ENCODE measurements around the gene ANAPC4.

The ANAPC4 gene

DNA sequence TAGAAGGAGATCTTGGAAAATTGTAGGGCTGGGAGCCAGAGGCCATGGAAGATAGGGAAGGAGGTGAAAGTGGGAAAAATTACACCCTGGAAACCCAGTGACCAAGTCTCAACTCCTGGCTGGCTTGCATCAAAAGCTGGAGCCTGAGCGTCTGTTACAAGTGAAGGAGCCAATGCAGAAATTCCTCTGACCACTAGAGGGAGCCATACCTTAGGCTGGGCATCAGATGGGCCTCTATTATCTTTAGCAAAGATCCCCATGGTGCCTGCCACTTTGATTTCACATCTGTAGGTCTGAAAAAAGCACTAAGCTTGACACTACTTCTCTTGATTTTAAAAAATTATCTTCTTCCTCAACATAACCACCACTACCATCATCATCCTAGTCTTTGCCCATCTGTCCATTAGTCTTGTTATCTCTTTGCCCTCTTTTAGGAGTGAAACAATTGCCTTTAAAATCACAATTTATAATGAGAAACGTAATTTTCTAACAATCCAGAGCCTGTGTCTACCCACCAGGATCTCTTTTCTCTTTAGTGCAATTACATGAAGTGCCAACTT is 62.9 kb downstream of the ANAPC4 start:
- no peak for DNase-seq

DNA sequence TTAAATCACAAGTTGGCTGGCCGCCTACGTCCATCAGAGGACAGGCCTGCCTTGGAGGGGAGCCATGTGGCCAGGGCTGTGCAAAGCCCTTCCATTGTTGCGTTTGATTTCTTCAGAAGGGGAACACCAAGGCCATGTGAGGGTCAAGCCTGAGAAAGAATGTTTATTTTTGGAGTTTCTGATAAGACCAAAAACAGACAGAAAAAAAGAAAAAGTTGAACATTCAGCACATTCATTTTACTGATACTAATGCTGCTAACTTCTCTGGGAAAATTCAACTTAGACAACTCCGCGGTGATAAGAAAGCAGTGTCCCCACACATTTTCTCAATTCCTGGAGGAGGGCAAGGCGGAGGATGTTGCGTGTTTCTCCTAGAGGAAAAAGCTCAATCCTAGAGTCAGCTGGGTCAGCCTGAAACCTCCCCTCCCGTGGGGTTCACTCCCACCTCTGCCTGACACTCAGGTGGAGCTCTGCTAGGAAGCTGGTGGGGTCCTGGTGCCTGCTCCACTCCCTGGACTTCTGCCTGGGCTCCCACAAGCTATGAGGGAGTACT is 63.5 kb downstream of the ANAPC4 start:
- DNase-seq, result no peak

DNA sequence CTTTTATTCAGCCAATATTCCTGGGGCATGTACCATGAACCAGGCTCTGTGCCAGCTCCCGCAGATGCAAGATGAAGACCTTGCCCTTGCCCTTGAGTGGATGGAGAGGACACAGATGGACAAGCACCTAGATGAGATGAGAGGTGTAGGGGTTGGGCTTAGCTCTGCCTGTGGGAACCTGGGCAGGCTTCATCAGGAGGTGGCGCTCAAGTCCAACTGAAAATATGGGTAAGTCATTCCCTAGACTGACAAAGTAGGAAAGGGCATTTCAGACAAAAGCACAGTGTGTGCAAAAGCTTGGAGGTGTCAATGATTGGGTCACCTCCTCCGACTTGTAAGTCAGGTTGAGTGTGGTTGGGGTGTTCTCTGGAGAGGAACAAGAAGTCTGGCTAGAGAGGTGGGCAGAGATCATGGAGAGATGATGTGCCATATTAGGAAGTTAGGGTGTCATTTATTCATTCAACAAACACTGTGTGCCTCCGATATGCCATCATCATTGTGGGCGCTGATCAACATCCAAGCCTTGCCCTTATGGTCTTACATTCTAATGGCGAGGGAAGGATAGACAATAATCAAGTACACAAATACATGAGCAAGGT is 64.6 kb downstream of the ANAPC4 start:
- peak; percentile 27 for DNase-seq

DNA sequence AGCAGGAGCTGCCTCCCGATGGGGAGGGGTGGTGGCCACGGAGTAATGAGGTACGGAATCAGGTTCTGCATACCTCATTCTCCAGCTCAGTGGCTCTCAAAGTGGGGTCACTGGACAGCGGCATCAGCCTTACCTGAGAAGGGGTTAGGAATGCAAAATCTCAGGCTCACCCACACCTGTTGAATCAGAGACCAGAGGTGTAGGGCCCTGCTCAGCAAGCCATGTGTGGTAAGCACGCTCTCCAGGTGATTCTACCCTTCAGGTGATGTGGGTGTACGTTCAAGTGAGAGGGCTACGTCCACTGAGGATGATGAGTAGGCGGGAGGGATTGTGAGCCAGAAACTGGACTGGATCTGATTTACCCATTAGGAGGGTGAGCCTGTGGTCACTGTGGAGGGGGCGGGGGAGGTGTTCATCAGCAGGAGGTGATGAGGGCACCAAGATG is 65.8 kb downstream of the ANAPC4 start:
- DNase-seq, result no peak

DNA sequence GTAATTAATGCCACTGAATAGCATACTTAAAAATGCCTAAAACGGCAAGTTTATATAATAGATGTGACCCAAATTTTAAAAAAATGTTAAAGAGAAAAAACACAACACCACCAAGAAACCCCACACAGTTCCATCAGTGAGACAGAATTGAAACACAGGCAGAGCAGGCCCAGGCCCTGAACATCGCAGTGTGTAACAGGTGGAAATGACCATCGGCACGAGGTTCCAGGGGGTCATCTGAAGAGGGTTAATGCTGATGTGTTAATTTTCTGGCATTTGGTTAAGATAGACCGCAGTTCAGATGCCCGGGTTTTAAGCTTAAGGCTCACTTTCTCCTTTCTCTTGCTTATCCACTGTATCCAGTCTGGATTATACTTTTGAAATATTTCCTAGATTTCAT is 66.8 kb downstream of the ANAPC4 start:
- no peak for DNase-seq

DNA sequence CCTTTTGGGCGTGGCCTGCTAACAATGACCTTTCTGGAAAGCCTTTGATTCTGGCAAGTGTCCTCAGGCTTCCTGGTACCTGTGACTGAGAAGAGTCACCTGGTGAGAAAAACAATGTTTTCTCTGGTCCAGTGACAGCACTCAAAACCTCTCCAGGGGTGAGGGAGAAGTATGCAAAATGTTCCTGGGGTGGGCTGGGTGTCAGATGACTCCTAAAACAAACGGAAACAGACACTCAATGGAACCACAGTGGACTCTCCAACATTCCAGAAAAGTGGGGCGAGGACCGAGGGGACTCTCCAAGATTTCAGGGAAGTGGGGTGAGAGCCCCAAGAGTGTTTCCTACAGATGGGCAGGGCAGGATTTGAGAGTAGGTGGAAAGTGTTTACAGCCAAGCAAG is 69.5 kb downstream of the ANAPC4 start:
- DNase-seq, result no peak

DNA sequence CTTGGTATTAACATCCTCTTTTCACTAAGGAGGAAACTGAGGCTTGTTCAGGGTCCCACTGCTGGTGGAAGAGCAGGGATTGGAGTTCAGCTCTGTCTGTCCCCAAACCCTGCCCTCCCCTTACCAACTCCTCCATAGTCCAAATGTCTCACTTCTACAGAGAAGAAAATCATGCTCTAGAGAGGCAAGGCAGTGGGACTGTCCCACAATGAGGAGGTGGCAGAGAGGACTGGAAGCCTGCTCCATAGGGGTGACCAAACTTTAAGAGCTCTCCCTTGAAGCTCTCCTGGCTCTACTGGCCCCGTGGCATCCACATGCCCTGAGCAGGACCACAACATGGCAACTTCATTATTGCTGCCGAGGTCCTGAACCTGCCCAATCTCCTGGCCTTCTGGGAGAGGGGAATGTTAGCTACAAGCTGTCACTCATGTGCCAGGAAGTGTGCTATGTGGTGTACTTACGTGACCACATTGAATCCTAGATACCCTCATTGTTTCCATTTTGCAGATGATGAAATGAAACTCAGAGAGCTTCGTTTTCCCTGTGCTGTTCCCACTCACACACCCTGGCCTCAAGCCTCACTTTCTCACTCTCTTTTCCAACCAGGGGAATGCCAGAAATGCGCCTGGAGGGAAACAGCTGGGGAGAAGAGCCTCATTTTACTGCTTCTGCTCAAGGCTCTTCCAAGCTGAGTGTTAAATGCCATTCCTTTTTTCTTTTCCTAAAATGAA is 71.5 kb downstream of the ANAPC4 start:
- no peak for DNase-seq

DNA sequence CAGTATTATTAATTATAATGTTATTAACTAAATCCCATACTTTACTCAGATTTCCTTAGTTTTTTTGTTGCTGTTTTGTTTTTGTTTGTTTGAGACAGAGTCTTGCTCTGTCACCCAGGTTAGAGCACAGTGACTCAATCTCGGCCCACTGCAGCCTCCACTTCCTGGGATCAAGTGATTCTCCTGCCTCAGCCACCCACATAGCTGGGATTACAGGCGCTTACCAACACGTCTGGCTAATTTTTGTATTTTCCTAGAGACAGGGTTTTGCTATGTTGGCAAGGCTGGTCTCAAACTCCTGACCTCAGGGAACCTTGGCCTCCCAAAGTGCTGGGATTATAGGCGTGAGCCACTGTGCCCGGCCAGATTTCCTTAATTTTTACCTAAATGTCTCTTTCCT is 72.2 kb downstream of the ANAPC4 start:
- DNase-seq, result no peak

DNA sequence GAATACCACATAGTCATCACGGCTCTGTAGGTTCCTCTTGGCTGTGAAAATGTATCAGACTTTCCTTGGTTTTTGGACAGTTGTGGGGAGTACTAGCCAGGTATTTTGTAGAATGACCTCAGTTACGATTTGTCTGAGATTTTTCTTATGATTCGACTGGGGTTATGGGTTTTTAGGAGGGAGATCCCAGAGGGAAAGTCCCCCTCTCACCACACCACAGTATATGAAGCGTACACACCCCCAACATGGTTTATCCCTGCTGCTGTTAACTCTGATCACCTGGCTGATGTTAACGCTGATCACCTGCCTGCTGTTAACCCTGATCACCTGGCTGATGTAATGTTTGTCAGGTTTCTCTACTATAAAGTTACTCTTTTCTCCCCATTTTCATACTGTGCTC is 72.6 kb downstream of the ANAPC4 start:
- DNase-seq, result no peak

DNA sequence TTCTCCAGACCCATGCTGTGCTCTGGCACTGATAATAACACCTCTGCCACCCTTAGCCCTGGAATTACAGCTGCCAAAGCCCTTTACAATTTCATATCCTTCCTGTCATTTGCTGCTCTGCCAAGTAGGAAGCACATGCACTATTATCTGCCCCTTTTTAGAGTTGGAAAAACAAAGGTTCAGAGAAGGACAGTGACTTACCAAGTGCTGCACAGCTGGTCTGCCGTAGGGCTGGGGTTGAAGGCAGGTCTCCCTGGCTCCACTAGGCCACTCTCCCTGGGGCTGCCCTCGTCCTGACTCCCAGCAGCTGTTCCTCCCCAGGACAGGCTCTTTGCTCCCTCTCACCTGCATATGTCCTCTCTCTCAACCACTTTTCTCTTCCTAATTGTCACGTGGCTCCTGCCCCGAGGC is 73.4 kb downstream of the ANAPC4 start:
- no peak for DNase-seq

DNA sequence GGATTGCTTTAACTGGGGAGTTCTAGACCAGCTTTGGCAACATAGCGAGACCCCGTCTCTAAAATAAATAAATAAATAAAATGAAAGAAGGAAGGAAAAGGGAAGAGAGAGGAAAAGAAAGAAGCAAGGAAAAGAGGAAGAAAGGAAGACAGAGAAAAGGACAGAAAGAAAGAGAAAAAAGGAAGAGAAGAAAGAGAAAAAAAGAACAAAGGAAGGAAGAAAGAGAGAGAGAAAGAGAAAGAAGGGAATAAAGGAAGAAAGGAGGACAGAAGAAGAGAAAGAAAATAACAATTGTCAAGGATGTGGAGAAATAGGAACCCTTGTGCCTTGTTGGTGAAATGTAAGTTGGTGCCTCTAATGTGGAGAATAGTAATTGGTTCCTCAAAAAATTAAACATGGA is 74.6 kb downstream of the ANAPC4 start:
- no peak for DNase-seq

DNA sequence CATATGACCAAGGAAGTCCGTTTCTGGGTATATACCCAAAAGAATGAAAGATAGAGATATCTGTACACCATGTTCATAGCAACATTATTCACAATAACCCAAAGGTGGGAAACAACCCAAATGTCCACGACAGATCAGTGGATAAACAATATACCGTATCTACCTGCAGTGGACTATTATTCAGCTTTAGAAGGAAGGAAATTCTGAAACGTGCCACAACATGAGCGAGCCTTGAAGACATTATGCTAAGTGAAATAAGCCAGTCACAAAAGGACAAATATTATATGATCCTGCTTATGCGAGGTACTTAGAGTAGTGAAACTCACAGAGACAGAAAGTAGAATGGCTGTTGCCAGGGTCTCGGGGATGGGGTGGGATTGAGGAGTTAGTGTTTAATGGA is 75.0 kb downstream of the ANAPC4 start:
- DNase-seq, result no peak

DNA sequence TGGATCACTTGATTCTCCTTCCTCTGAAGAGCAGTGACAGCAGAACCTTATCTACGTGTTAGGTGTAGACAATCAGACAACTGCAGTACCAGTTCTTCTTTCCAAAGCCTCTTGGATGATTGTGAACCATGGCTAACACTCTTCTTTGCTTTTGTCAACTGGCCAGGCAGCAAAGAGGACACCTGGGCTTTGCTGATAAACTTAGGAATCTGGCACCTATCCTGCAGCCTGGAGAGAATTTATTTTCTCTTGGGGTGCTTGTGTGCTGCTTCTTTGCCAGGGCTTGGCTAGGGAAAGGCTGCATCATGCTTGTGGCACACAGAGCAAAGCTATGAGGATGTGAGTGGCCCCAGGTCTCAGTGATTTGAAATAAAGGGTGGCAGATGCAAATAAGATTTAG is 77.4 kb downstream of the ANAPC4 start:
- no peak for DNase-seq

DNA sequence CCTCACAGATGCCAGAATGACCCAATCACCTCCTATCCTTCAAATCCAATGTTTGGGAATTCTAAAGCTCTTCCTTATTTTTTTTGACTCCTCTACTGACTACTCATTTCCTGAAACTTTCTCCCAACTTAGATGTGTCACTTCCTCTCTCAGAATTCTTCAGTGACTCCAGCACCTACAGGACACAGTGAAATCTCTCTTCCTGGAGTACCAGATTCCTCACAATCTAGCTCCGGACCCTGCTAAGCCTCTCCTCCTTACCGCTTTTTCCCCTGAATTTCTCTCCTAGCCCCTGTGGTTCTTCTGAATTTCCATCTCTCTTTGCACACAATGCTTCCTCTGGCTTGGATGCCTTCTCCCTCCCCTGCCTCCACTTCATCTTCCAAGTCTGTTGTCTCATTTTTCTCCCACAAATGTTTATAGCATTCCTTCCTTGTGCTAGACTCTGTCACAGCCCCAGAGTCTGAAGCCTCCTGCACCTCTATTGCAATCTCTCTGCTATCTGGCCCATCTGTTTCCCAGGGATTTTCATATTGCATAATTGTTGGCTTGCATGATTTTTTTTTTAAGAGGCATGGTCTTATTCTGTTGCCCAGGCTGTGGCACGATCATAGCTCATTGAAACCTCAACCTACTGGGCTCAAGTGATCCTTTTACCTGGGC is 80.1 kb downstream of the ANAPC4 start:
- no peak for DNase-seq

DNA sequence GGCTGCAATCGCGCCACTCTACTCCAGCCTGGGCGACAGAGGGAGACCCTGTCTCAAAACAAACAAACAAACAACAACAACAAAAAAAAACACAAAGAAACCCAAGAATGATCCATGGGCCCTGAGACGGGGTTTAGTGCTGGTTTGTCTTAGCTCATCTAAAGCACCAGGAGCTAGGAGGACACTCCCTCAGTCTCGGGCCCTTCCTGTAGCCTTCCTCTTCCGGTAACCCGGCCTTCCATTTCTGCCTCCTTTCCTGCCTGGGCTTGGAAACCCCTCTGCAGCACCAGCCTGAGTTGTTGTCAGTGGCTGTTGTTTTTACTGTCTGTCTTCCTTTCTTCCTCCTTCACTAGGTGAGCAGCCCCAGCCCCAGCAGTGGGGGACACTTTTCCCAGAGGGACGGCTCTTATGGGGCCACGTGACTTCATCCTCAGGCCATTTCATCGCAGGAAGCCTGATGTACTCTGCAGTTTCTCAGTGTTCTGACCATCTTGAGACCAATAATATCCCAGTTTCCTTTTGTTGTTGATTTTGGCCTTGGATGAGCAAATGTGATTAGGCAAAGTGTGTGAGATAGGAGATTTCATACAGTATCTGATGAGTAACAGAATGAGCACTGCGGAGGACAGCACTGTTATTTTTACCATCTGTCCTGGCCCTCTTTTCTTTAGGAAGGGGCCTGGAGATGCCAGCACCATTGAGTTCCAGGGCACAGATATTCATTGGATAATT is 90.1 kb downstream of the ANAPC4 start:
- no peak for DNase-seq

DNA sequence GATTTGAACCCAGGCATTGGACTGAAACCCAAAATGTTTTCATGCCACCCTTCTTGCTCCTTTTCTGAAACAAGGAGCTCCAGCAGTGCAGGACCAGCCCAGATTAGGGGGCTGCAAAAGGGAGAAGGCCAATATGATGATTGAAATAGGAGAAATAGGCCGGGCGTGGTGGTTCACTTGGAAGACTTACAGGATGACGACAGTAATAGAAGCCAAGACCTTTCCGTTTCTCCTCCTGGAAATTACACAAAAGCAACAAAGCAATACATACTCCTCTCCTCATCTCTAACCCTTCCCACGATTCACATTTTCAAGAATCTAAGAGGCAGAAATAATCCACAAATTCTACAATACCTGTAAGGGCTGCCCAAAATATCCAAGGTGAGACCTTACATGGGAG is 90.8 kb downstream of the ANAPC4 start:
- no peak for DNase-seq
